Measurements from ENCODE around the gene CISH.

Gene CISH

GRCh38 chr3:50583897-50584296, 27.7 kb downstream of the CISH start:
- TF ChIP-seq, protein P1, sequence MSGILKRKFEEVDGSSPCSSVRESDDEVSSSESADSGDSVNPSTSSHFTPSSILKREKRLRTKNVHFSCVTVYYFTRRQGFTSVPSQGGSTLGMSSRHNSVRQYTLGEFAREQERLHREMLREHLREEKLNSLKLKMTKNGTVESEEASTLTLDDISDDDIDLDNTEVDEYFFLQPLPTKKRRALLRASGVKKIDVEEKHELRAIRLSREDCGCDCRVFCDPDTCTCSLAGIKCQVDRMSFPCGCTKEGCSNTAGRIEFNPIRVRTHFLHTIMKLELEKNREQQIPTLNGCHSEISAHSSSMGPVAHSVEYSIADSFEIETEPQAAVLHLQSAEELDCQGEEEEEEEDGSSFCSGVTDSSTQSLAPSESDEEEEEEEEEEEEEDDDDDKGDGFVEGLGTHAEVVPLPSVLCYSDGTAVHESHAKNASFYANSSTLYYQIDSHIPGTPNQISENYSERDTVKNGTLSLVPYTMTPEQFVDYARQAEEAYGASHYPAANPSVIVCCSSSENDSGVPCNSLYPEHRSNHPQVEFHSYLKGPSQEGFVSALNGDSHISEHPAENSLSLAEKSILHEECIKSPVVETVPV (CRISPR knock-in tag; IDR thresholded peaks at IDR 0.05), result no peak
- no peak for TF ChIP-seq TOX (CRISPR knock-in tag; IDR thresholded peaks at IDR 0.05; ENCODE audit: borderline replicate concordance)
- TF ChIP-seq BACH2 (CRISPR knock-in tag; IDR thresholded peaks at IDR 0.05; ENCODE audit: borderline replicate concordance), result no peak
- no peak for TF ChIP-seq ISL1 (CRISPR knock-in tag; IDR thresholded peaks at IDR 0.05)
- TF ChIP-seq RARB (CRISPR knock-in tag; IDR thresholded peaks at IDR 0.05), result no peak
- no peak for TF ChIP-seq PPARA (CRISPR knock-in tag; IDR thresholded peaks at IDR 0.05; ENCODE audit: borderline replicate concordance)
- no peak for TF ChIP-seq SNAI2 (CRISPR knock-in tag; IDR thresholded peaks at IDR 0.05)
- no peak for TF ChIP-seq TCF4 (CRISPR knock-in tag; IDR thresholded peaks at IDR 0.05; ENCODE audit: borderline replicate concordance)
- TF ChIP-seq ZNF565 (CRISPR knock-in tag; conservative IDR thresholded peaks at IDR 0.05; ENCODE audit: low read depth), result no peak
- no peak for TF ChIP-seq ZNF70 (CRISPR knock-in tag; IDR thresholded peaks at IDR 0.05)
- TF ChIP-seq ZC3H10 (CRISPR knock-in tag; IDR thresholded peaks at IDR 0.05), result no peak
- no peak for ATAC-seq

- no peak for ATAC-seq
- TF ChIP-seq ZC3H10 (CRISPR knock-in tag; IDR thresholded peaks at IDR 0.05) (no peak), ESRRG (CRISPR knock-in tag; IDR thresholded peaks at IDR 0.05) (no peak), SNAI2 (CRISPR knock-in tag; IDR thresholded peaks at IDR 0.05) (no peak), PATZ1 (CRISPR knock-in tag; IDR thresholded peaks at IDR 0.05; ENCODE audit: borderline replicate concordance) (no peak), BACH2 (CRISPR knock-in tag; IDR thresholded peaks at IDR 0.05; ENCODE audit: borderline replicate concordance) (no peak), TOX (CRISPR knock-in tag; IDR thresholded peaks at IDR 0.05; ENCODE audit: borderline replicate concordance) (no peak), PPARA (CRISPR knock-in tag; IDR thresholded peaks at IDR 0.05; ENCODE audit: borderline replicate concordance) (no peak), ARNTL (CRISPR knock-in tag; IDR thresholded peaks at IDR 0.05; ENCODE audit: borderline replicate concordance, low read depth) (no peak), ISL1 (CRISPR knock-in tag; IDR thresholded peaks at IDR 0.05) (no peak), ZNF8 (CRISPR knock-in tag; IDR thresholded peaks at IDR 0.05) (no peak)
- TF ChIP-seq, protein P1 (CRISPR knock-in tag; IDR thresholded peaks at IDR 0.05), result no peak
Observed at GRCh38 chr3:50582083-50582482, 29.5 kb downstream of the CISH start.

DNA sequence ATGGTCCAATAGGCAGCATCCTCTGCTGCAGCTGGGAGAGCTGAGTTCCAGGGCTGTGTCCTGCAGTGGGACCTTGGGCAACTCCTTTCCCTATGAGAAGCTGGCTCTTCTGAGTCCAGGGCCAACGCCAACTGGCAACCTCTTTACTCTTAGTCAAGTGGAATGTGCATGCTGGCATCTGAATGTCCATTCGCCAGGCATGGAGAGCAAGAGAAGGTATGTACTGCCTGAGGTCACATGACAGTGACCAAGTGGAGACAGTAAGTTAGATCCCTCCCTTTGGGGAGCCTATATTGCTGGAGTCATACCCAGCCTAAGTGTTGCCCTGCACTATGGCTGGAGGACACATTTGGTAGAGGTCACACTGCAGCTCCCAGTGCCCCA, 30.1 kb downstream of the CISH start:
- TF ChIP-seq TCF4 (CRISPR knock-in tag; IDR thresholded peaks at IDR 0.05; ENCODE audit: borderline replicate concordance), result no peak
- no peak for TF ChIP-seq OSR1 (CRISPR knock-in tag; IDR thresholded peaks at IDR 0.05)
- TF ChIP-seq BACH2 (CRISPR knock-in tag; IDR thresholded peaks at IDR 0.05; ENCODE audit: borderline replicate concordance), result no peak
- TF ChIP-seq RARB (CRISPR knock-in tag; IDR thresholded peaks at IDR 0.05), result no peak
- no peak for TF ChIP-seq ZNF8 (CRISPR knock-in tag; IDR thresholded peaks at IDR 0.05)
- TF ChIP-seq ZFP3 (CRISPR knock-in tag; IDR thresholded peaks at IDR 0.05), result no peak
- TF ChIP-seq PATZ1 (CRISPR knock-in tag; IDR thresholded peaks at IDR 0.05; ENCODE audit: borderline replicate concordance), result no peak
- no peak for TF ChIP-seq SNAI2 (CRISPR knock-in tag; IDR thresholded peaks at IDR 0.05)
- TF ChIP-seq POU6F1 (CRISPR knock-in tag; IDR thresholded peaks at IDR 0.05; ENCODE audit: borderline replicate concordance, low read depth), result no peak
- no peak for TF ChIP-seq ZNF70 (CRISPR knock-in tag; IDR thresholded peaks at IDR 0.05)
- no peak for TF ChIP-seq ESRRG (CRISPR knock-in tag; IDR thresholded peaks at IDR 0.05)
- TF ChIP-seq, protein P1 (CRISPR knock-in tag; IDR thresholded peaks at IDR 0.05), result no peak
- no peak for TF ChIP-seq ZFP30 (CRISPR knock-in tag; IDR thresholded peaks at IDR 0.05)
- no peak for TF ChIP-seq ARNTL (CRISPR knock-in tag; IDR thresholded peaks at IDR 0.05; ENCODE audit: borderline replicate concordance, low read depth)
- TF ChIP-seq GLIS3 (CRISPR knock-in tag; IDR thresholded peaks at IDR 0.05), result no peak
- TF ChIP-seq, protein P2, sequence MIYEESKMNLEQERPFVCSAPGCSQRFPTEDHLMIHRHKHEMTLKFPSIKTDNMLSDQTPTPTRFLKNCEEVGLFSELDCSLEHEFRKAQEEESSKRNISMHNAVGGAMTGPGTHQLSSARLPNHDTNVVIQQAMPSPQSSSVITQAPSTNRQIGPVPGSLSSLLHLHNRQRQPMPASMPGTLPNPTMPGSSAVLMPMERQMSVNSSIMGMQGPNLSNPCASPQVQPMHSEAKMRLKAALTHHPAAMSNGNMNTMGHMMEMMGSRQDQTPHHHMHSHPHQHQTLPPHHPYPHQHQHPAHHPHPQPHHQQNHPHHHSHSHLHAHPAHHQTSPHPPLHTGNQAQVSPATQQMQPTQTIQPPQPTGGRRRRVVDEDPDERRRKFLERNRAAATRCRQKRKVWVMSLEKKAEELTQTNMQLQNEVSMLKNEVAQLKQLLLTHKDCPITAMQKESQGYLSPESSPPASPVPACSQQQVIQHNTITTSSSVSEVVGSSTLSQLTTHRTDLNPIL (CRISPR knock-in tag; IDR thresholded peaks at IDR 0.05; ENCODE audit: low read depth), result no peak
- TF ChIP-seq ZNF565 (CRISPR knock-in tag; conservative IDR thresholded peaks at IDR 0.05; ENCODE audit: low read depth), result no peak
- TF ChIP-seq ZC3H10 (CRISPR knock-in tag; IDR thresholded peaks at IDR 0.05), result no peak
- no peak for TF ChIP-seq PPARA (CRISPR knock-in tag; IDR thresholded peaks at IDR 0.05; ENCODE audit: borderline replicate concordance)
- no peak for ATAC-seq
